ENCODE measurements around the gene SLC12A8.

The SLC12A8 gene

GRCh38 chr3:125069968-125070745 is 142.4 kb downstream of the SLC12A8 start:
- DNase-seq = no peak

- peak; percentile 27 to 28 for DNase-seq
These were observed 143.1 kb downstream of the SLC12A8 start for GRCh38 chr3:125069452-125069851.

GRCh38 chr3:125068265-125068664 is 144.3 kb downstream of the SLC12A8 start:
- DNase-seq = no peak

GRCh38 chr3:125067225-125067624 is 145.3 kb downstream of the SLC12A8 start:
- no peak for DNase-seq

GRCh38 chr3:125062904-125063618 is 149.5 kb downstream of the SLC12A8 start:
- no peak for DNase-seq

- DNase-seq = no peak
These were observed 150.9 kb downstream of the SLC12A8 start for GRCh38 chr3:125061646-125062045.

GRCh38 chr3:125061170-125061569 is 151.4 kb downstream of the SLC12A8 start:
- peak in 1 of 2 donors; percentile 39 for DNase-seq

- no peak for DNase-seq
These were observed 152.9 kb downstream of the SLC12A8 start for GRCh38 chr3:125059488-125060245.

GRCh38 chr3:125058959-125059358 is 153.6 kb downstream of the SLC12A8 start:
- DNase-seq = no peak

GRCh38 chr3:125058529-125058928 is 154.0 kb downstream of the SLC12A8 start:
- DNase-seq = no peak

- DNase-seq = no peak
These were observed 155.2 kb downstream of the SLC12A8 start for GRCh38 chr3:125057186-125057850.

- DNase-seq = peak; percentile 82 to 86
These were observed 156.4 kb downstream of the SLC12A8 start, which contains the start of gene HEG1 for GRCh38 chr3:125055913-125056745. Gene HEG1 (minus strand): TSS chr3:125055997. CDS start chr3:125055890, 107 bp downstream.

GRCh38 chr3:125055331-125055912 is 157.1 kb downstream of the SLC12A8 start:
- no peak for DNase-seq

- peak; percentile 78 to 80 for DNase-seq
These were observed 157.9 kb downstream of the SLC12A8 start for GRCh38 chr3:125054449-125055329.

GRCh38 chr3:125054062-125054448 is 158.5 kb downstream of the SLC12A8 start:
- no peak for DNase-seq

- DNase-seq = no peak
These were observed 159.2 kb downstream of the SLC12A8 start for GRCh38 chr3:125053304-125053699.

- DNase-seq = no peak
These were observed 159.8 kb downstream of the SLC12A8 start for GRCh38 chr3:125052624-125053303.

- no peak for DNase-seq
These were observed 160.6 kb downstream of the SLC12A8 start for GRCh38 chr3:125051715-125052581.

- no peak for DNase-seq
These were observed 161.3 kb downstream of the SLC12A8 start for GRCh38 chr3:125051205-125051604.

All from inflammatory macrophage treated with lipopolysaccharide for 1 hour (primary cell).